RCC 7860 (cell line): ENCODE data around the gene HMGXB3.
"Not testable (repeated sequence)": the region's sequence is repeated elsewhere in the genome, so short reads cannot be mapped to it uniquely, and the experiment has no call there.

Experiments used
- DNase-seq: peaks from one replicate; pipeline ENCODE4 v3.0.0-alpha.2; 2015; ENCODE audit warnings: low spot score
- FAIRE-seq: peaks from 2 replicates; lab custom pipeline; 2012; peaks lifted over from hg19 to GRCh38; lab: Jason Lieb, UNC

The HMGXB3 gene

DNA sequence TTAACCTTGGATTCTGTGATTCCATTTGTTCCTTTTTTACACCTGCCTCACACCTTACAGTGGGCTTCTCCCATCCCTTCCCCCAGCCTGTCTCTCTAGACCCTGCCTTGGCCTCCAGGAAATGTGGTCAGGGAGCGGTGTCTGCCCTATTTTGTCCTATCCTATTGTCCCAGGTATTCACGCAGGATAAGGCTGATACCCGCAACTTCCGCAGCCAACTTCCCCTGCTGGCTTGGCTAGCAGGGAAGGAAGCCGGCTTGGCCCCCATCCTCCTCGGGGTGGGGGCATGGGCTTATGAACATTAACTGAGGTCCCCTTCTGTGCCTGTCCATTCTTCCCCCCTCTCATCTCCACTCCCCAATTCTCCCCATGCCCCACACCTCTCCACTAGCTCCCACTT lies 82.3 kb downstream of the HMGXB3 start:
- DNase-seq (no peak), FAIRE-seq (no peak)

DNA sequence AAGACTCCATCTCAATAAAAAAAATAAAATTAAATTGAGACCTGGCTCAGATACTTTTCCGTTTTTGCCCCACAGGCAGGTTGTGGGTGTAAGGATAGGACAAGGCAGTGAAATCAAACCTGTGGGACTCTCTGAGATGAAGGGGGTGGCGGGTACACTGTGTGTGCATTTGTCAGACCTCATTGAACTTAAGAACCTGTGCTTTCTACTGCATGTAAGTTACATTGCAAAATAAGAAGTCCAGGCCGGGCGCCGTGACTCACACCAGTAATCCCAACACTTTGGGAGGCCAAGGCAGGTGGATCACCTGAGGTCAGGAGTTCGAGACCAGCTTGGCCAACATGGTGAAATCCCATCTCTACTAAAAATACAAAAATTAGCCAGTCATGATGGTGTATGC lies 84.2 kb downstream of the HMGXB3 start:
- DNase-seq, FAIRE-seq: not testable (repeated sequence)

- no peak for FAIRE-seq
- DNase-seq: no peak
Observed at GRCh38 chr5:150085191-150085912, 84.8 kb downstream of the HMGXB3 start.

DNA sequence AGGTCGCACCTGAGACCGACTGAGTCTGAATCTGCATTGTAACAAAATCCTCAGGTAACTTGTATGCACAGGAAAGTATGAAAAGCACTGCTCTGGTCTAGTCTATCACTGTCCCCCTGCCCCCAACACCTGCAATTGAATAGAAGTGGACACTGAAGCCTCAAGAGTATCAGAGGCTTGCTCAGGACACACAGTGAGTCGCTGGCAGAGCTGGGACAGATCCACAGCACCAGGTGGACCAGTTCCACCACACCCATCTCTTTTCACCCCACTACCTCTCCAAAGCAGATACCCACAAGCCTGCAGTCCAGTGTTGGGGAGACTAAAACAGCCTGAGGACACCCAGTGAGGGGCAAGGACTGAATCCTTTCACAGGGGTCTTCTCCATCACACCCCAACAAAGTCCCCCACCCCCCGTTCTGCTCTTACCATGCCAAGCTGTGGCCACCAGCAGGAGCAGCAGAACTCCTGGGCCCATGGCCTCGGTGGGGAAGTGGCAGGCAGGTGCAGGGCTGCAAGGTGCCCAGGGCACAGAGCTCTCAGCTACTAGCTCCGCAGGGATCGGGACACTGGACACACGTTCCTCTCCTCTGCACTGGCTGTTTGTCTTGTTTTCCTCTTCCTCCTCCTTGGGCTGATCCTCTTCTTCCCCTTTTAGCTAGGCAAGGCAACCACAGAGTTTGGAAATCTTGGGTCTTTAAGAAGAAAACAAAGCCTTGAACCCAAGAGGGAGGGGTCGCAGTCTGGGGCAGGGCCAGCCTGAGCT lies 85.6 kb downstream of the HMGXB3 start, which contains the start of gene CSF1R:
TSS of gene CSF1R (minus strand) at position 605 of the 766 bp plus-strand sequence. CDS start at position 478, 127 bp downstream.
- FAIRE-seq (no peak), DNase-seq (no peak)

DNA sequence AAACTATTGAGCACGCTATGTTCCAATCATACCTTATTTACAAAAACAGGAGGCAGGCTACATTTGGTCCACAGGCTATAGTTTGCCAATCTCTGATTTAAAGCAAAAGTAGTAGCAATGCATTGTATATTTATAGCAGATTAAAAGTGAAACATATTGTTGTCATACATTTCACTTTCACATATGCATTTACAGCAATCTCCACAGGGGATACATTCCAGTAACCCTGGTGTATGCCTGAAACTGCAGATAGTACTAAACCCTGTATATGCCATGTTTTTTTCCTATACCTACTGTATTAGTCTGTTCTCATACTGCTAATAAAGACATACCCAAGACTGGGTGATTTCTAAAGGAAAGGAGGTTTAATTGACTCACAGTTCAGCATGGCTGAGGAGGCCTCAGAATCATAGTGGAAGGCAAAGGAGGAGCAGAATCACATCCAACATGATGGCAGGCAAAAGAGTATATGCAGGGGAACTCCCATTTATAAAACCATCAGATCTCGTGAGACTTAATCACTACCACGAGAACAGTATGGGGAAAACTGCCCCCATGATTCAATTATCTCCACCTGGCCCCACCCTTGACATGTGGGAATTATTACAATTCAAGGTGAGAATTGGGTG lies 91.7 kb downstream of the HMGXB3 start:
- no peak for FAIRE-seq

DNA sequence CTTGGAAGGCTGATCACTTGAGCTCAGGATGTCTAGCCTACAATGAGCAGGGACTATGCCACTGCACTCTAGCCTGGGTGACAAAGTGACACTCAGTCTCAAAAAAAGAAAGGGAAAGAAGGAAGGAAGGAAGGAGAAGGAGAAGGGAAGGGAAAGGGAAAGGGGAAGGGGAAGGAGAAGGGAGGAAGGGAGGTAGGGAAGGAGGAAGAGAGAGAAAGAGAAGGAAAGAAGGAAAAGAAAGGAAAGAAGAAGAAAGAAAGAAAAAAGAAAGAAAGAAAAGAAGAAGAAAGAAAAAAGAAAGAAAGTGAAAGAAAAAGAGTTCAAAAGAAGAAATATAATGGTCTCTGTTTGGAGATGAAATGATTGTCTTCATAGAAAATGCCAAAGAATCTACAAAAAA lies 96.6 kb downstream of the HMGXB3 start:
- DNase-seq (no peak), FAIRE-seq (no peak)

More for the DNA sequence above, 91.7 kb downstream of the HMGXB3 start:
- no peak for DNase-seq

GRCh38 chr5:150101023-150101422 lies 100.5 kb downstream of the HMGXB3 start:
- FAIRE-seq: no peak
- no peak for DNase-seq
